Activated CD8-positive, alpha-beta memory T cell treated with anti-CD3 and anti-CD28 coated beads for 48 hours (primary cell): ENCODE measurements around the gene MAD1L1.
"Not testable (repeated sequence)": the region's sequence is repeated elsewhere in the genome, so short reads cannot be mapped to it uniquely, and the experiment has no call there.

Experiments used
- DNase-seq, 3 experiments: peaks; one replicate each; pipeline ENCODE4 v3.0.0-alpha.2; 2020; ENCODE audit warnings: low read depth in 2 of 3, low spot score in 2 of 3

MAD1L1 gene

DNA sequence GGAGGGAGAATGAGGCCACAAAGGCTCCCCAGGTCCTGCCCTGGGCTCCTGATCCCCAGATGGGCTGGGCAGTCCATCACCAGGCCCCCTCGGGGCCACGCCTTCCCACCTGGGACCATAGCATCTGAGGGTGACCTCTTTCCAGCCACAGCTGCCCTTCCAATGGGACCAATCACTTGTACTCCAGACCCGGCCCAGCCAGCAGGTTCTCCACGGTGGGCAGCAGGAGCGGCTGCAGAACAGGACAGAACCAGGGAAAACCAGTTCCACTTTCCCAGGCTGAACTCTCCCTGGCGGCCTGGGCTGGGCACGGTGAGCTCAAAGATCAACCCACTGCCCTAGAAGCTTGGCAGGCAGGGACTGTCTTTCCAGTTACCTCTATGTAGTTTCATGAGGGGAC lies 257.6 kb downstream of the MAD1L1 start:
- no peak for DNase-seq

DNA sequence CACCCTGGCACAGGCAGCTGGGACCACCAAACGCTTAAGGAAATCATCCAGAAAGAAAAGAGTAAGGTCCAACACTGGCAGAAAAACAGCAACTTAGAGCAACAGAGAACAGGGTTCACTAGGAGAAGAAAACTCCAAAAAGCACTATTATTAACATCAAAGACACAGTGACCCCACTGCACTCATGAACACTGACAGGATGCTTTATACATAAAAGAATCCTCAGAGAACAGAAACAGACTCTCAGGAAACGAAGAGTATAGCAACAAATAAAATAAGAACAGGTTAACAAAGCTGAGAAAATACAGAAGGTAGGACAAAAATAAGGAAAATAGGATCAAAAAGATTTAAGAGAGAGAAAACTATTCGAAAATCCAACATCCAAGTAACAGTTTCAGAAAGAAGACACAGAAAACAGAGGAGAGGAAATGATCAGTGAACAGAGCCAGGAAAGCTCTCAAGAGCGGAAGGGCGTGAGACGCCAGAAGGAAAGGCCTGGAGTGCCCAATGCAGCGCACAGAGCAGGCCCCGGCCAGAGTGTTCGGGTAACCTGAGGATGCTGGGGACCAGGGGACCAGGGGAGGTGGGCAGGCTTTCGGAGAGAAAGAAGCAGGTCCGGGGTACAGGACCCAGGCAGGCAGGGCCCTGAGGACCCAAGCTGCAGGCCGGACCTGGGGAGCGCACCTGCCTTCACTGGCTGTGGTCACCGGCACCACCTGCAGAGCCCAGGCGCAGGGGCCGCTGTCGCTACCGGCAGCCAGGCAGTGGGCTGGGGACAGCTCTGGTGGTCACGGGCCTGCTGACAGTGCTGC lies 258.2 kb downstream of the MAD1L1 start:
- DNase-seq: no peak

DNA sequence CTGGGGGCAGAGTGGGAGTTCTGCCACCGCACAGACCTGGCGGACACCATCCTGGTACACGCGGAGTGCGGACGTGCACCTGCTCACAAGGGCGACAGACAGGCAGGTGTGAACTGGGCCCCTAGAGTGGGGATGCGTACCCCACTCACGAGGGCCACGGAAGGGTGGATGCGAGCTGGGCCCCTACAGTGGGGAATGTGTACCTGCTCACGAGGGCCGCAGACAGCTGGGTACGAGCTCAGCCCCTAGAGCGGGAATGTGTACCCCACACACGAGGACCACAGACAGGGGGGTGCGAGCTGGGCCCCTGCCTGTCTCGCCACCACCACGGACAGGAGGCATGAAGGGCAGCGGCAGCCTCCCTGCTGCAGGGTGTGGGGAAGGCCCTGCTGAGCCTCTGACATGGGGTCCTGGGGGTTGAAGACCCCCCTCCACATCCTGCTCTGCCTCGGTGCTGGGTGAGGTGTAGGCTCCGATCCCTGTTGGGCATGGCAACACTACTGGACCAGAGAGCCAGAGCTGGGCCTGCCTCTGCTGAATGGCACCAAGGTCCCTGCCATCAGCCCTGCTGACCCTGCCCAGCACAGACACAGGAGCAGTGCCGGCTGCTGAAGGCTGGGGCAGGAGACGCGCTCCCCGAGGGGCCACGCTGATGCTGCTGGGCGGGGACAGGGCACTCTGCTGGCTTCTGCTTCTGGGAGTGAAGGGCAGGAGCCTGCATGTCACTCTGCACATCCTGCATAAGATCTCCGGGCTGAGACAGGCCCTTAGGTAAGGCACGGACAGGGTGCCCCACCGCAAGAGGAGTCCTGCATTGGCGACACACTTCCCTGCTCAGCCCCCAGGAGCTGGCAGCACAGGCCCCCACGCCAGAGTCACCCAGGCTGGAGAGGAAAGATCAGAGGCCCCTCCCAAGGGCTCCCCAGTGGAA lies 259.2 kb downstream of the MAD1L1 start:
- DNase-seq: no peak

DNA sequence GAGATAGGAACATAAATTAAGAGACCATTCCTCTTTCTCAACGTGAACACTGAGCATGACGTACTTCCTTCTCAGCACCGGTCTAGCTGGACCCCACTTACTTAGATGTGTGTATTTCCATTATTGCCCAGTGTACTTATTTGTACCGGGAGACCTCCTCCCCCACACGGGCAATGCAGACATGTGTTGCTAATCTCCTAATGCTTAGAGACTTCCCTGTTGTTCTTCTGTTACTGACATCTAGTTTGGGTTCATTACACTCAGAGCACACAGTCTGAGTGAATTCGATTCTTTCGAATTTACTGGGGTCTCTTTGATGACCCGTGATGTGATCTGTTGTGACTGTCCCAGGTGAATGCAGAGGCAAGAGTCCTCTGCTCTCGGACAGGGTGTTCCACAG lies 260.0 kb downstream of the MAD1L1 start:
- no peak for DNase-seq

DNA sequence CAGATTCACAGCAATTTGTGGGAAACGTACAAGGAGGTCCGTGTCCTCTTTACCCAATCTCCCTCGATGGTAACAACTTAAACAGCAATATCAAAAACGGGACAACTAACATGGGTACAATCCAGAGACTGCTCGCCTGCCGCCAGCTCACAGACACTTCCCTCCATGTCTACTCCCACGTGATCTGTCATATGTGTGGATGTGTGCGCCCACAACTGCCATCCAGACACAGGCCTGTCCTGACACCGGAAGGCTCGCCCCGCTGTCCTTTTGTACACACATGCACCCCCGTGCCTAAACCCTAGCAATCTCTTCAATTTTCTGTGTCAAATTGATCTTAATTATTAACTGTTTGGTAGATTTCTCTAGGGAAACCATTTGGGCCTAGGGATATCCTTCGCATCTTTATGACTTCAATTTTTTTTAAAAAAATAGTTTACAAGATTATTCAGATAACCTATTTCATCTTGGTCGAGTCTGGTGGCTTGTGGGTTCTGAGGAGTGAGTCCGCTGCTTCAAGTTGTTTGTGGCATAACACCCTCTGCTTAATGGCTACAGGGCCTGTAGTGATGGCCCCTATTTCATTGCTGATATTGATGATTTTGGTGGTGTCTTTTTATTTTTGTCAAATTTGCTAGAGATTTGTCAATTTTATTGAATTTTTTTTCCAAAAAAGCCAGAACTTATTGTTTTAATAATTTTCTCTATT lies 260.6 kb downstream of the MAD1L1 start:
- no peak for DNase-seq

DNA sequence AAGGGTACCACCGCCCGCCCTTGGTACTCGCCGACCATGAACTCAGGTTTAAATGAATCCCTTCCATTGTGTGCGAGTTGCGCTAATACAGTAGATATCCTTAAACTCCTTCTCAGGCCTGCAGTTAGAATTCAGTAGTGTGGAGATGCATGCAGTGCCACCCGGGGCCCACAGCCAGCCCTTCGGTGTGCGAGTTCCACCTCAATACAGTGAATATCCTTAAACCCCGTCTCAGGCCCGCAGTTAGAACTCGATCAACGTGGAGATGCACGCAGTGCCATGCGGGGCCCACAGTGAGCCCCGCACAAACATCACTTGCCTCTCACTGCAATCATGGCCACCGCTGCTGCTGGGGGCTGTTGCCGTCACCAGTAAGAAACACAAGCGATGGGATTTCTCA lies 261.9 kb downstream of the MAD1L1 start:
- no peak for DNase-seq

DNA sequence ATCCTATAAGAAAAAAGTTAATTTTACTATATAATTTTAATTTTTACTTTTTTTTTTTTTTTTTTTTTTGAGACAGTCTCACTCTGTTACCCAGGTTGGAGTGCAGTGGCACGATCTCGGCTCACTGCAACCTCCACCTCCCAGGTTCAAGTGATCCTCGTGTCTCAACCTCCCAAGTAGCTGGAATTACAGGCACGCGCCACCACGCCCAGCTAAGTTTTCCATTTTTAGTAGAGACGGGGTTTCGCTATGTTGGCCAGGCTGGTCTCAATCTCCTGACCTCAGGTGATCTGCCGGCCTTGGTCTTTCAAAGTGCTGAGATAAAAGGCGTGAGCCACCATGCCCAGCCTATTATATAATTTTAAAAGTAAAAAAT lies 262.5 kb downstream of the MAD1L1 start:
- DNase-seq: not testable (repeated sequence)

DNA sequence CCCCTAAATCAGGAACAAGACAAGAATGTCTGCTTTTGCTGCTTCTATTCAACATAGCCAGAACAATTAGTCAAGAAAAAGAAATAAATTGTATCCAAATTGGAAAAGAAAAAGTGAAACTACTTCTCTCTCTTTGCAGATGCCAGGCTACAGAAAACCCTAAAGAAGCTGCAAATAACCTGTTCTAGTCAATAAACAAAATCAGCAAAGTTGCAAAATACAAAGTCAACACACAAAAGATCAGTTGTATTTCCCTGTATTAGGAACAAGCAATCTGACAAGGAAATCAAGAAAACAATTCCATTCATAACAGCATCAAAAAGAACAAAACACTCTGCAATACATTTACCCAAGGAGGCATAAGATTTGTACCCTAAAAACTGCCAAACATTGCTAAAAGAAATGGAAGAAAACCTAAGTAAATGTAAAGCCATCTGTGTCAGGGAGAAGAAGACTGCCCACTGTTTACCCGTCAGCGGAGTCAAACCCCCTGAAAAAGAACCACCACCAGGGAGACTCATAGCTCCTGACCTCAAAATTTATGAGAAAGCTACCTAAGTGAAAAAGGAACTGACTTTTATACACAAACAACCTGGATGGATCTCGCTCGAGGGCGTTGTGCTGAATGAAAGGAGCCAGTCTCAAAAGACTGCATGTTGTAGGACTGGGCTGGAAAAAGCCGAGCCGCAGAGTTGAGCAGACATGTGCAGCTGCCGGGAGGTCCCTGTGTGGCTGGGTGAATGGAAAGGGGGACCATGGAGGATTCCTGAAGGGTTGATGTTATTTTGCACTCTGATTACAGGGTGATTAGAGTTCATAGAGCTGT lies 263.1 kb downstream of the MAD1L1 start:
- DNase-seq: no peak

DNA sequence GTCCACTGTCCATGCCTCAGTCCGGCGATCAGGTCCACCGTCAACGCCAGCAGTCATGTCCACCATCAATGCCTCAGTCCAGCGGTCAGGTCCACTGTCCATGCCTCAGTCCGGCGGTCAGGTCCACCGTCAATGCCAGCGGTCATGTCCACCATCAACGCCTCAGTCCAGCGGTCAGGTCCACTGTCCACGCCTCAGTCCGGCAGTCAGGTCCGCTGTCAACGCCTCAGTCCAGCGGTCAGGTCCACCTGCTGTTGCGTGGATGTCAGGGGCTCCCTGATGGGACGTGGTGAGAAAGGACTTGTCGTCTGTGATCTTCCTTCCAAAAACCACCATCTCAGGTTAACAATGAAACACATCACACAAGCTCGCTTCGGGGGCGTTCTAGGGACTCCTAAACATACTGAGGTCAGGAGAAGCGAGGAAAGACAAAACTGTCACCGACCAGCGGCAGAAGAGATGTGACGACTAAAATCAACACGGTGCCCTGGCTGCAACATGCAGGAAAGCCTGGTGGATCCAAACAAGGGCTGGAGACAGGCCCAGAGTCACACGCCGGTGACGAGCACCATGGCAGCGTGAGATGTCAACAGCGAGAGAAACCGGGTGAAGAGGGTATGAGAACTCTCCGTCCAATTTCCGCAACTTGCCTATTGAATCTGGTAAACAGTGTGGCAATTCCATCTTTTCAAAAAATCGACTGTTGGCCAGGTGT lies 264.2 kb downstream of the MAD1L1 start:
- DNase-seq: no peak

DNA sequence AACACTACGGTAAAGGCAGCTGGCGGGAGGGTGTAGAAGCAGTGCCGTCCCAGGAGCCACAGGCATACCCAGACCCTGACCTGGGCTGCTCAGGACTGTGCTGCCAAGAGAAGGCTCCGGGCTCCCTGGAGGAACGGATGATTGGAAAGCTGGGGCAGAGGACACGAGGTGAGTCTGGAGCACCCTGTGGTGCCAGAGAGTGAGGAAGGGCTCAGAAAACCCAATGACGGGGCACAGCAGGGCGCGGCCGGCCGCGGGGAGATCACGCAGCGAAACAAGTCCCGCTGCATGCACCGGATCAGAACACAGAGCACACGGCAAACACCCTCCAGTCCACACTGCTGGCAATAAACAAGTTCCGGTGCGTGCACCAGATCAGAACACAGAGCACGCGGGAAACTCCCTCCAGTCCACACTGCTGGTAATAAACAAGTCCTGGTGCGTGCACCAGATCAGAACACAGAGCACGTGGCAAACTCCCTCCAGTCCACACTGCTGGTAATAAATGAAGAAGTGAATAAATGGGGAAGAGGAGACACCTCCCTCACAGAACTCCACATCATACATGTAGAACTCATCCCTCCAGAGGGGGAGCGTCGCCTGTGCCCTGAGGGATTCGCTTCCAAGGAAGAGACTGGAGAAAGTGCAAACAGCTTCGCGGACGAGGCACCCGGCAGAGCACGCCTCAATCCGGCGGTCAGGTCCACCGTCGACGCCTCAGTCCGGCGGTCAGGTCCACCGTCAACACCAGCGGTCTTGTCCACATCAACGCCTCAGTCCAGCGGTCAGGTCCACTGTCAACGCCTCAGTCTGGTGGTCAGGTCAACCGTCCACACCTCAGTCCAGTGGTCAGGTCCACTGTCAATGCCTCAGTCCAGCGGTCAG lies 265.0 kb downstream of the MAD1L1 start:
- no peak for DNase-seq

DNA sequence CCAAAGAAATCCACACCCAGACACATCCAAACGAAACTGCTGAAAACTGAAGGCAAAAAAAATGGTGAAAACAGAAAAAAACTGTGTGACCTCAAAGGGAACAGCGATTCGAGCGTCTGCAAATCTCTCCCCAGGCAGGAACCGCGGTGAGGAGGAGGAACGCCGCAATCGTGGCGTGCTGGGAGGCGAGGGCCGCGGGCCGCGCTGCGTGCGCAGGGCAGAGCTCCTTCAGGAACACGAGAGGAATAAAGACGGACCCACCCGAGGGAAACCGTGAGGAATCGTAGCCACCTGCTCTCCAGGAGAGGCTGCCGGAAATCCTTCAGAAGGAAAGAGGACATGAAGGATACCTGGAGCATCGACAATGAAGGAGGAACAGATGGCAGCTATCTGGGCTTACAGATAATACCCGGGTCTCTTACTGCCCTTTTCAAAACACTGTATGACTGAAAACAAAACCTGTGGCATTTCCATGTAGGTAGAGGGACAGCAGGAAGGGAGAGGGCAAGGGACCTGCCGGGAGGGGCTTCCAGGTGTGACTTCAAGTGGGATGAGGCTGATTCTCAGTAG lies 266.0 kb downstream of the MAD1L1 start:
- DNase-seq: no peak

DNA sequence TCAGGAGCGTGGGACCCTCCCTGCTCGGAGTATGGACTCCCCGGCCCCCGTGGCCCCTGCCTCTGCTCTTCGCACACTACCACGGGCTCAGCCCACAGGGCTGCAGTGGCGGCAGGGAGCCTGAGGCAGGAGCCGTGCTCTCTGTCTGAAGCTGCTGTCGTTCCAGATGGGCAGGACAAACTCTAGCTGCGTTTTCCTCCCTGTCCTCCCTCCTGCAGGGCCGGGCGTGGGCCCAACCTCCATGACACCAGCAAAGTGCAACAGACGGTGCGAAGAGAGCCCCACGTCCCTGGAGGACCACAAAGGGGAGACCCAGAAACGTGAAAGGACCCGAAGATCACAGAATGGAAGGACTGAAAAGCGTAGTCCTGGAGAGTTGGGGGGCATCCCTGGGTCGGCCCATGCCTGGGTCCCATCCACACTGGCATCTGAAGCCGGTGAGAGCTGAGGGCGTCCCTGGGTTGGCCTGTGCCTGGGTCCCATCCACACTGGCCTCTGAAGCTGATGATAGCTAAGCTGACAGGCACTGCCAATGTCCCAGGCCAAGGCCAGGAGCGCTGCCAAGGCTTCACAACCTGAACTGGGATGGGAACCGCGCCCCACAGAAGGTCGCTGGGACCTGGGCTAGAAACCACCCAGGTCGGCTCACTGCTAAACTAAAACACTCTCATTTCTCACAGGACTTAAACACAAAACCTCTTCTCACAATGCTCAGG lies 267.0 kb downstream of the MAD1L1 start:
- no peak for DNase-seq

DNA sequence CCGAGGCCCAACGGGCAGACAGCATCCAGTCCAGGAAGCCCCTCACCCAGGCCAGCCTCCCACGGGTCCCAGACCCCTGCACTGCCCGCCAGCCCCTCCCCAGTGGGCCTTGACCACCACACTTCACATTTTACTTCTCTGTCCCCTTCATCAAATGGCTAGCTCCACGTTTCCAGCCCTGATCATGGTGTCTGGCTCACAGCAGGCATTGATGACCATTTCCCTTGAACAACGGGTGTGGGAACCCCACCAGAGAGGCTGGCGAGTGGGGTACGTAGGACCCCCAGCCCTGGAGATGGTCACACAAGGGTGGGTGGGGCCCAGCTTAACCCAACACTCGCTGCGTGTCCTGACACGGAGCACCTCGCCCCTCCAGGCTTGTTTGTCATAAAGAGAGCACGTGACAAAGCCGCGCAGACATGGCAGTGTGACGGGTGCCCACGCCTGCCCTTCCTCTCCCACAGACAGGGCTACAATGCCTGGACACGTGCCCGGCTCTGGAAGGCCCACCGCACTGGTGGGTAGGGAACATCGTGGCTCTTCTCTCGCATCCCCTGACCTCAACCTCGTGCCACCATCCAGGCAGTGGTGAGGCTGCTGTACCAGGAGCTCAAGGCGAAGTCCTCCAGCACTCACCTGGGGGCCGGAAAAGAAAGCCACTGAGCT lies 267.7 kb downstream of the MAD1L1 start:
- DNase-seq: no peak

DNA sequence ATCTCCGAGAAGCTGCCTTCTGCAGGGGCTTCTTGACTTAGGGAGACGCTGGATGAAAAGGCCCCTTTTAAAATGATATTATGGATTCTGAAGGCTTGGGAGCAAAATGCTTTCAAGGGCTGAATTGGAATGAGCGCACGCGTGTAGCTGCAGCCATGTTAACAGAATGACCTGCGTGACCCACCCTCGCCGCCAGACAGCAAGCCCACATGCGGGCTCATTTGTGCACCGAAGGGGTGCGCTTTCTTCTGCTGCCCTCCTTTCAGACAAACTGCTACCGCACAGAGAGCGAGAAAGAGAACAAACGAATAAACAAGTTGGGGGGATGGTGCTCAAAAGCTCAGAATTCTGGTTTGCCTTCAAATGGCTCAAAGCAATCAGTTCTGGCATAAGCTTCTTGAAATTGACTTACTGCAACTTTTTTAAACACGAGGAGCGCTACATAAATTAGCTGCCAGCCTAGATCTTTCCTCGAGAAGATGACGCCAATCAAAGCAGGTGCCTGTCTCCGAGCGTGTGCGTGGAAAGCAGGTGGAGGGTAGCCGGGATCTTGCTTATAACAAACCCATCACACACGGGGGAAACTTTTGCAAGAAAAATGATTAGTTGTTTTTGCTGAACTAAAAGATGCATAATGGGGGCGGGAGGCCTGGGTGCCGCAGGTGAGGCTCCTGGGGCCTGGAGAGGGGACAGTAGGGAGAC lies 268.4 kb downstream of the MAD1L1 start:
- DNase-seq: no peak

DNA sequence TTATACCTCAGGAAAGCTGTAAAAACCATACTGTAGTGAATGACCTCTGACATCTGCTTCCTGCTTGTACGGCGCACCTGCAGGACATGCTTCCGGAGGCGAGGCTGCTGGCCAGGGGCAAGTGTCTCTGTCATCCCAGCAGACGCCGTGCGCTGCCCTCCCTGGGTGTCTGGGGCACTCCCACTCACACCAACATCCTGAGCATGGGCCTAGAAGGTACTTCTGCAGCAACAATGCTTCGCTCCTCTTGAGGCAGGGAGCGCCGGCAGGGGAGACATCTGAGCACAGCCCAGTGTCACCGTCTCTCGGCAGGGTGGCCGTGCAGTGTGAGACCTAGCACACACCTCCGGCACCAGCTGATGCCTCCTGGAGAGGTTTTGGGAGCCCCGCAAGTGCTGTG lies 269.2 kb downstream of the MAD1L1 start:
- DNase-seq: no peak

DNA sequence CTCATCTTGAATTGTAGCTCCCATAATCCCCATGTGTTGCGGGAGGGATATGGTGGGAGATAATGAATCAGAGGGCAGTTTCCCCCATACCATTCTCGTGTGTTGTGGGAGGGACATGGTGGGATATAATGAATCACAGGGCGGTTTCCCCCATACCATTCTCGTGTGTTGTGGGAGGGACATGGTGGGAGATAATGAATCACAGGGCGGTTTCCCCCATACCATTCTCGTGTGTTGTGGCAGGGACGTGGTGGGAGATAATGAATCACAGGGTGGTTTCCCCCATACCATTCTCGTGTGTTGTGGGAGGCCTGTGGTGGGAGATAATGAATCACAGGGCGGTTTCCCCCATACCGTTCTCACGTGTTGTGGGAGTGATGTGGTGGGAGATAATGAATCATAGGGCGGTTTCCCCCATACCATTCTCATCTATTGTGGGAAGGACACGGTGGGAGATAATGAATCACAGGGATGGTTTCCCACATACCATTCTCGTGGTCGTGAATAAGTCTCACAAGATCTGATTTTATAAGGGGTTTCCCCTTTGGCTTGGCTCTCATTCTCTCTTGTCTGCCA lies 271.0 kb downstream of the MAD1L1 start:
- peak in 2 of 3 experiments; percentile 44 to 45 for DNase-seq

DNA sequence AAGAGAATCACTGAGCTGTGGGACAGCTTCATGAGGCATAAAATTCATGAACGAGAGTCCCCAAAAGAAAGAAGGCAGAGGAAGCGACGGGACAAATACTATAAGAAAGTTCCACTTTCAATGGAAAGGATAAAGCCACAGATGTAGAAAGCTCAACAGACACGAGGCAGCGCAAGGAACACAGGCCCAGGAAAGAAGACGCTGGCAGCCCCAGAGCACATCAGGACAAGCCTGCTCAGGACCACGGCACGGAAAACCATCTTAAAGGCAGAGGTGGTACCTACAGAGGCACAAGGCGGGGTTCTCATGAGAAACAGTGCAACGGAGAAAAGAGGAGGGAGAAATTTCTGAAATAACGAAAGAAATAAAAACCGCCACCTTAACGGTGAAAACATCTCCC lies 273.4 kb downstream of the MAD1L1 start:
- DNase-seq: no peak
